Epithelial cell of proximal tubule (primary cell): ENCODE data around the gene SELENOI. TPM values are rescaled to one million over a fixed set of nuclear protein-coding genes. Genes with fewer than 3 reads are reported as not detected.
"Not testable (repeated sequence)": the region's sequence is repeated elsewhere in the genome, so short reads cannot be mapped to it uniquely, and the experiment has no call there.

ENCODE experiments used
- DNase-seq: peaks from one replicate; pipeline ENCODE4 v3.0.0-alpha.2; 2011; ENCODE audit warnings: low read depth
- H3K4me3 ChIP-seq: 2 replicates; pipeline ENCODE4 v1.5.1; 2011; ENCODE audit warnings: low read depth, mild to moderate bottlenecking, low read length
- CTCF ChIP-seq: conservative IDR thresholded peaks from 2 replicates; pipeline ENCODE4 v1.5.1; 2012; ENCODE audit warnings: low read depth, mild to moderate bottlenecking, low read length
- total RNA-seq: library from RNA; depleted of rRNA; stranded (reverse); fragments of >200 nt; gene quantifications from 2 replicates; pipeline ENCODE4 v1.2.3, GENCODE V29; 2015

The SELENOI gene
- total RNA-seq, 1 donor from 2014 or later, result 19.3 TPM

GRCh38 chr2:26359886-26360473 is 14.0 kb downstream of the SELENOI start:
- H3K4me3 ChIP-seq, result no peak overlapping the region
- no peak for TF ChIP-seq CTCF
- DNase-seq, result no peak

- no peak for TF ChIP-seq CTCF
- H3K4me3 ChIP-seq, result no peak overlapping the region
- no peak for DNase-seq
These were observed 17.4 kb downstream of the SELENOI start for GRCh38 chr2:26363323-26363722.

- no peak for DNase-seq
- no peak for TF ChIP-seq CTCF
- no peak overlapping the region for H3K4me3 ChIP-seq
These were observed 18.0 kb downstream of the SELENOI start for GRCh38 chr2:26363958-26364357.

- TF ChIP-seq CTCF, result no peak
- no peak overlapping the region for H3K4me3 ChIP-seq
- no peak for DNase-seq
These were observed 18.7 kb downstream of the SELENOI start for GRCh38 chr2:26364669-26365068.

- H3K4me3 ChIP-seq, result no peak overlapping the region
- DNase-seq, result no peak
- no peak for TF ChIP-seq CTCF
These were observed 21.0 kb downstream of the SELENOI start for GRCh38 chr2:26366957-26367356.

GRCh38 chr2:26369664-26370063 is 23.7 kb downstream of the SELENOI start:
- H3K4me3 ChIP-seq, DNase-seq: not testable (repeated sequence)

GRCh38 chr2:26370909-26371308 is 25.0 kb downstream of the SELENOI start:
- DNase-seq, H3K4me3 ChIP-seq: not testable (repeated sequence)

- no peak for DNase-seq
- TF ChIP-seq CTCF, result no peak
- no peak overlapping the region for H3K4me3 ChIP-seq
These were observed 30.9 kb downstream of the SELENOI start for GRCh38 chr2:26376799-26377198.
